Measurements from ENCODE around the gene JMJD4. TPM values are rescaled to one million over a fixed set of nuclear protein-coding genes. Genes with fewer than 3 reads are reported as not detected.
"Not testable (repeated sequence)": the region's sequence is repeated elsewhere in the genome, so short reads cannot be mapped to it uniquely, and the experiment has no call there.

Gene JMJD4
- total RNA-seq, 2 donors from 2014 or later, result 11.1 to 11.9 TPM

- intact Hi-C loops (cut with DNase I, micrococcal nuclease), result no loop called here
- DNase-seq (no peak), ATAC-seq (no peak)
Measured at GRCh38 chr1:227726924-227727599, 8.0 kb downstream of the JMJD4 start.

GRCh38 chr1:227726318-227726717 is 8.8 kb downstream of the JMJD4 start:
- ATAC-seq, result no peak
- DNase-seq, result no peak
- intact Hi-C loops (cut with DNase I, micrococcal nuclease), result no loop called here

GRCh38 chr1:227725046-227725445 is 10.1 kb downstream of the JMJD4 start:
- intact Hi-C loops (cut with DNase I, micrococcal nuclease), result no loop called here
- ATAC-seq, result no peak

GRCh38 chr1:227723474-227723873 is 11.6 kb downstream of the JMJD4 start:
- ATAC-seq, result no peak
- intact Hi-C loops (cut with DNase I, micrococcal nuclease), result no loop called here

More at GRCh38 chr1:227725046-227725445, 10.1 kb downstream of the JMJD4 start:
- DNase-seq, result no peak

GRCh38 chr1:227718932-227719331 is 16.2 kb downstream of the JMJD4 start:
- intact Hi-C loops (cut with DNase I, micrococcal nuclease), result no loop called here
- ATAC-seq (no peak), DNase-seq (no peak)

More at GRCh38 chr1:227723474-227723873, 11.6 kb downstream of the JMJD4 start:
- no peak for DNase-seq

GRCh38 chr1:227712648-227713047 is 22.5 kb downstream of the JMJD4 start:
- no peak for ATAC-seq
- intact Hi-C loops (cut with DNase I, micrococcal nuclease), result no loop called here
- DNase-seq, result no peak

GRCh38 chr1:227710474-227710873 is 24.6 kb downstream of the JMJD4 start:
- DNase-seq; ATAC-seq; intact Hi-C loops (cut with DNase I, micrococcal nuclease): not testable (repeated sequence)

- DNase-seq, result no peak
- intact Hi-C loops (cut with DNase I, micrococcal nuclease), result no loop called here
- no peak for ATAC-seq
Measured at GRCh38 chr1:227709451-227709850, 25.7 kb downstream of the JMJD4 start.

- ATAC-seq, result no peak
- intact Hi-C loops (cut with DNase I, micrococcal nuclease), result no loop called here
- DNase-seq, result no peak
Measured at GRCh38 chr1:227707846-227708245, 27.3 kb downstream of the JMJD4 start.

GRCh38 chr1:227701631-227702030 is 33.5 kb downstream of the JMJD4 start:
- ATAC-seq; DNase-seq; intact Hi-C loops (cut with DNase I, micrococcal nuclease): not testable (repeated sequence)

- no peak for ATAC-seq
- intact Hi-C loops (cut with DNase I, micrococcal nuclease), result no loop called here
Measured at GRCh38 chr1:227697321-227697864, 37.7 kb downstream of the JMJD4 start.

GRCh38 chr1:227685807-227686206 is 49.3 kb downstream of the JMJD4 start:
- intact Hi-C loops (cut with DNase I, micrococcal nuclease), result no loop called here
- DNase-seq (no peak), ATAC-seq (no peak)

More at GRCh38 chr1:227697321-227697864, 37.7 kb downstream of the JMJD4 start:
- DNase-seq, result no peak

Other genes with a start within 250 kb of the JMJD4 start
- gene ZNF678, start 171.7 kb downstream of the JMJD4 start, total RNA-seq, result 1 to 10 TPM; 6.7 to 9.2 TPM
- gene SNAP47, start 133 bp upstream of the JMJD4 start, total RNA-seq, result 10 to 100 TPM; 18.6 to 20.5 TPM
- not detected for gene PRSS38, start 80.4 kb upstream of the JMJD4 start, total RNA-seq
- gene WNT9A, start 212.6 kb upstream of the JMJD4 start, total RNA-seq, result 1 to 10 TPM; 2.2 to 2.6 TPM

Measured in left colon (tissue), 2 donors.